Measurements from ENCODE around the gene TF.

The TF gene

DNA sequence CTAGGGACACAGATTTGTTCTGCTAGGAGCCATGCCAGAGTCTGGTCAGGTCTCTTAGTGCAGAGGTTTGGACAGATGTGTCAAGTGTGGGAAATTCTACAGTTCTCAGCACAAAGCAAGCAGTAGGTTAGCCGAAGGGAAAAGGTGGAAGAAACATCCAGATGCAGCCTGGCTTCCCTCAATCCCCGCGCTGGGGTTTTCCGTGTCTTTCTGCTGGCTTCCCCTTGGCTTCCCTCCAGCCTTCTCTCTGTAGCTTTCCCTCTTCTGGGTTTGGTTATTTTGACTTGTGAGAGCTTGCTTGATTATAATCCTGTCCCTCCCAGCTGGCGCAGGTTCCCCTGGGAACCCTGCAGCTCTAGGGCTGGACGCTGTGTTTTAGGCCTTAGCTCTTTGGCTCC lies 4.1 kb downstream of the TF start:
- no peak overlapping the region for H3K4me3 ChIP-seq (replicated peaks; ENCODE audit: insufficient read depth, low read length)
- no peak overlapping the region for H3K27ac ChIP-seq (replicated peaks)
- peaks cover 21% of the 10 kb centered on the region for H3K27me3 ChIP-seq (ENCODE audit: insufficient read depth, poor library complexity, severe bottlenecking)
- TF ChIP-seq GABPA (IDR thresholded peaks at IDR 0.05; ENCODE audit: low read depth): no peak
- no peak for TF ChIP-seq POLR2AphosphoS5 (IDR thresholded peaks at IDR 0.05; ENCODE audit: low read depth)
- no peak for TF ChIP-seq SPI1 (IDR thresholded peaks at IDR 0.05; ENCODE audit: borderline replicate concordance, low read depth)
- TF ChIP-seq, protein P1, sequence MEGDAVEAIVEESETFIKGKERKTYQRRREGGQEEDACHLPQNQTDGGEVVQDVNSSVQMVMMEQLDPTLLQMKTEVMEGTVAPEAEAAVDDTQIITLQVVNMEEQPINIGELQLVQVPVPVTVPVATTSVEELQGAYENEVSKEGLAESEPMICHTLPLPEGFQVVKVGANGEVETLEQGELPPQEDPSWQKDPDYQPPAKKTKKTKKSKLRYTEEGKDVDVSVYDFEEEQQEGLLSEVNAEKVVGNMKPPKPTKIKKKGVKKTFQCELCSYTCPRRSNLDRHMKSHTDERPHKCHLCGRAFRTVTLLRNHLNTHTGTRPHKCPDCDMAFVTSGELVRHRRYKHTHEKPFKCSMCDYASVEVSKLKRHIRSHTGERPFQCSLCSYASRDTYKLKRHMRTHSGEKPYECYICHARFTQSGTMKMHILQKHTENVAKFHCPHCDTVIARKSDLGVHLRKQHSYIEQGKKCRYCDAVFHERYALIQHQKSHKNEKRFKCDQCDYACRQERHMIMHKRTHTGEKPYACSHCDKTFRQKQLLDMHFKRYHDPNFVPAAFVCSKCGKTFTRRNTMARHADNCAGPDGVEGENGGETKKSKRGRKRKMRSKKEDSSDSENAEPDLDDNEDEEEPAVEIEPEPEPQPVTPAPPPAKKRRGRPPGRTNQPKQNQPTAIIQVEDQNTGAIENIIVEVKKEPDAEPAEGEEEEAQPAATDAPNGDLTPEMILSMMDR (IDR thresholded peaks at IDR 0.05; ENCODE audit: insufficient read depth, low read length): no peak
- TF ChIP-seq, protein P2, sequence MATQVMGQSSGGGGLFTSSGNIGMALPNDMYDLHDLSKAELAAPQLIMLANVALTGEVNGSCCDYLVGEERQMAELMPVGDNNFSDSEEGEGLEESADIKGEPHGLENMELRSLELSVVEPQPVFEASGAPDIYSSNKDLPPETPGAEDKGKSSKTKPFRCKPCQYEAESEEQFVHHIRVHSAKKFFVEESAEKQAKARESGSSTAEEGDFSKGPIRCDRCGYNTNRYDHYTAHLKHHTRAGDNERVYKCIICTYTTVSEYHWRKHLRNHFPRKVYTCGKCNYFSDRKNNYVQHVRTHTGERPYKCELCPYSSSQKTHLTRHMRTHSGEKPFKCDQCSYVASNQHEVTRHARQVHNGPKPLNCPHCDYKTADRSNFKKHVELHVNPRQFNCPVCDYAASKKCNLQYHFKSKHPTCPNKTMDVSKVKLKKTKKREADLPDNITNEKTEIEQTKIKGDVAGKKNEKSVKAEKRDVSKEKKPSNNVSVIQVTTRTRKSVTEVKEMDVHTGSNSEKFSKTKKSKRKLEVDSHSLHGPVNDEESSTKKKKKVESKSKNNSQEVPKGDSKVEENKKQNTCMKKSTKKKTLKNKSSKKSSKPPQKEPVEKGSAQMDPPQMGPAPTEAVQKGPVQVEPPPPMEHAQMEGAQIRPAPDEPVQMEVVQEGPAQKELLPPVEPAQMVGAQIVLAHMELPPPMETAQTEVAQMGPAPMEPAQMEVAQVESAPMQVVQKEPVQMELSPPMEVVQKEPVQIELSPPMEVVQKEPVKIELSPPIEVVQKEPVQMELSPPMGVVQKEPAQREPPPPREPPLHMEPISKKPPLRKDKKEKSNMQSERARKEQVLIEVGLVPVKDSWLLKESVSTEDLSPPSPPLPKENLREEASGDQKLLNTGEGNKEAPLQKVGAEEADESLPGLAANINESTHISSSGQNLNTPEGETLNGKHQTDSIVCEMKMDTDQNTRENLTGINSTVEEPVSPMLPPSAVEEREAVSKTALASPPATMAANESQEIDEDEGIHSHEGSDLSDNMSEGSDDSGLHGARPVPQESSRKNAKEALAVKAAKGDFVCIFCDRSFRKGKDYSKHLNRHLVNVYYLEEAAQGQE (IDR thresholded peaks at IDR 0.05; ENCODE audit: insufficient replicate concordance, low read depth): no peak
- no peak for DNase-seq (ENCODE audit: low read depth in 1 of 2, low spot score in 1 of 2)

DNA sequence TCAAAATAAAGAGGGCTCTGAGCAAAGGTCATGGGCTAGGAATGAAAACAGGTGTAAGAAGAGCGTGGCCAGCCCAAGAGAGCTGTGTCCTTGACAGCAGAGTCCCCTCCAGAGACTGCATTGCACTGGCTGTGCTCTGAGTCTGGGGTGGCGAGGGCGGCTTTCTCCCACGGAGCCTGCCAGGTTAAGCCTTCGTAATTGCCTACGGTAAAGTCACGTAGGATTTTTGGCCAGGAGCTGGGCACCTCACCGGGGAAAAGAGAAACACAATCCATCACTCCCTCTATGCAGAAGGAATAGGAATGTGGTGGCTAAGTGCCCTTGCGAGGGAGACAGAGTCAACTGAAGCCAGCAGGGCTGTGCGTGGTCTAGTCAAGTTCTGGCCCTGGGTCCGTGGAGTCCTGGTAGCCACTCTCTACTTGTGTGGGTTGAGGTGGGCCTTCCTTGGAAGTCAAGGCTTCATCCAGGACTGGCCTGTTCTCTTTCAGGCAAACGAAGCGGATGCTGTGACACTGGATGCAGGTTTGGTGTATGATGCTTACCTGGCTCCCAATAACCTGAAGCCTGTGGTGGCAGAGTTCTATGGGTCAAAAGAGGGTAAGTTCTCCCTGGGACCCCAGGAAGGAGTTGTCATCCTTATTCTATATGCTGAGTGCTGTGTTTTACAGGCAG lies 7.0 kb downstream of the TF start:
- no peak for DNase-seq (ENCODE audit: low read depth in 1 of 2, low spot score in 1 of 2)
- Histone ChIP-seq H3K27me3 (ENCODE audit: insufficient read depth, poor library complexity, severe bottlenecking) (peaks cover 2% of the 10 kb centered on the region), H3K27ac (replicated peaks) (no peak overlapping the region), H3K4me3 (replicated peaks; ENCODE audit: insufficient read depth, low read length) (no peak overlapping the region)
- TF ChIP-seq POLR2AphosphoS5 (IDR thresholded peaks at IDR 0.05; ENCODE audit: low read depth) (no peak), GABPA (IDR thresholded peaks at IDR 0.05; ENCODE audit: low read depth) (no peak), SPI1 (IDR thresholded peaks at IDR 0.05; ENCODE audit: borderline replicate concordance, low read depth) (no peak)
- TF ChIP-seq, protein P2 (IDR thresholded peaks at IDR 0.05; ENCODE audit: insufficient replicate concordance, low read depth): no peak
- TF ChIP-seq, protein P1 (IDR thresholded peaks at IDR 0.05; ENCODE audit: insufficient read depth, low read length): no peak

DNA sequence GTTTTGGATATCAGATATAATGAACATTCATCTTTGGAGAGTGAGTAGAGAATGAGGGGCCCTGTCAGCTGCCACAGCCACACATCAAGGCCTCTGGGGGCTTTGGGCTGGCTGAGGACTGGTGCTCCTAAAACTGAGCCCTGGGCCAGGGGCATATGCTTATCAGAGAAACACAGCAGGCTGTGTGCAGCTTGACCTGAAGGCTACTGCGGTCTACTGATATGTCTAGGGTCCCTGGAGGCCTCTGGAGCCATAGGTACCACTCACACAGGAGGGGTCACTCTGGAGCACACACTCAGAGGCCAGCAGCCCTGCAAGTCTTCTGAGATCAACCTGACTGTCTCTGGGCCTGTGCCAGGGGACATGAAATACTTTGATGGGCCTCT lies 7.6 kb downstream of the TF start:
- no peak overlapping the region for H3K27ac ChIP-seq (replicated peaks)
- H3K4me3 ChIP-seq (replicated peaks; ENCODE audit: insufficient read depth, low read length): no peak overlapping the region
- no peak for DNase-seq (ENCODE audit: low read depth in 1 of 2, low spot score in 1 of 2)
- H3K27me3 ChIP-seq (ENCODE audit: insufficient read depth, poor library complexity, severe bottlenecking): peaks cover 2% of the 10 kb centered on the region
- no peak for TF ChIP-seq GABPA (IDR thresholded peaks at IDR 0.05; ENCODE audit: low read depth)
- TF ChIP-seq, protein P2 (IDR thresholded peaks at IDR 0.05; ENCODE audit: insufficient replicate concordance, low read depth): no peak
- no peak for TF ChIP-seq POLR2AphosphoS5 (IDR thresholded peaks at IDR 0.05; ENCODE audit: low read depth)
- TF ChIP-seq, protein P1 (IDR thresholded peaks at IDR 0.05; ENCODE audit: insufficient read depth, low read length): no peak
- no peak for TF ChIP-seq SPI1 (IDR thresholded peaks at IDR 0.05; ENCODE audit: borderline replicate concordance, low read depth)
